ENCODE measurements around the gene IPO9.
"Not testable (repeated sequence)": the region's sequence is repeated elsewhere in the genome, so short reads cannot be mapped to it uniquely, and the experiment has no call there.

Gene IPO9

DNA sequence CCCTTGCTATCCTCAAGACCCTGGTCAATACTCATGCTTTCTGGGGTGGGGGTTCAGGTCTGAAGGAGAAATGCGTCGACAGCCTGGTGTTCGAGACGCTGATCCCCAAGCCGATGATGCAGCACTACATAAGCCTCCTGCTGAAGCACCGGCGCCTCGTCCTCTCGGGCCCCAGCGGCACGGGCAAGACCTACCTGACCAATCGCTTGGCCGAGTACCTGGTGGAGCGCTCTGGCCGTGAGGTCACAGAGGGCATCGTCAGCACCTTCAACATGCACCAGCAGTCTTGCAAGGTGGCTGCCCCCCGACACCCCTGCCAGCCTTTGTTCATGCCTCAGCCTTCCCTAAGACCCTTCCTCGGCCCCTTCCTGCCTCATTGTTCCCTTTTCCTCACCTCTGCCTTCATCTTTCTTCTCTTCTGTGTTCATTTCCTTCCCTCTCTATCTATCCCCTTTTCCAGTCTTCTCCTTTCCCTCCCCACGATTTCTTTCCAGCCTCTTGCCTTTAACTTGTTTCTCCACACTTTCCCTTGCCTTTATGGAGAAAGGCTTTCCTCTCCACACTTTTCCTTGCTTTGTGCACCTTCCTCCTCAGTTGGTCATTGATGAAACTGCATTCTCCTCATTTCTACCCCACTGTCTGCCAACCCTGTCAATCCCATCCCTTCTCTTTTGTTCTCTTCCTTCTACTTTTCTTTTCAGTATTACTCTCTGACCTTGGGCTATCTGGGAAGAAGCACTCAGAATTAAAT lies 18.3 kb upstream of the IPO9 start:
- DNase-seq (ENCODE audit: low read depth), result no peak

DNA sequence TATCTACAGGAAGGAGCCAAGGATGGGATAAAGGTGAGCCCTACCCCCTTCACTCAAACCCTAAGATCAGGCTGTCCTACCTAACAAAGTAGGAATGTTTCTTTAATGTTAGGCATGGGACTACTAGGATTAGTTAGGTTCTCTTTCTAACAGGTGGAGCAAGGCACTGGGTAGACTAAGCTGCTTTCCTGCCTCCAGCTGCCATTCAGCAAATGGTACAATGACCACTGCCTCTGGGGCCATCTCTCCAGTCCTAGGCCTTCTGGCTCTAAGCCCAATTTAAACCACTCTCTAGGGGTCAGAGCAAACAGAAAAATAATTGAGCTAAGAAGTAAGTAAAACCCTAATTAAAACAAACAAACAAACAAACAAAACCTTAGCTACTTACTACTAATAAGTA lies 15.7 kb upstream of the IPO9 start:
- DNase-seq (ENCODE audit: low read depth), result no peak

DNA sequence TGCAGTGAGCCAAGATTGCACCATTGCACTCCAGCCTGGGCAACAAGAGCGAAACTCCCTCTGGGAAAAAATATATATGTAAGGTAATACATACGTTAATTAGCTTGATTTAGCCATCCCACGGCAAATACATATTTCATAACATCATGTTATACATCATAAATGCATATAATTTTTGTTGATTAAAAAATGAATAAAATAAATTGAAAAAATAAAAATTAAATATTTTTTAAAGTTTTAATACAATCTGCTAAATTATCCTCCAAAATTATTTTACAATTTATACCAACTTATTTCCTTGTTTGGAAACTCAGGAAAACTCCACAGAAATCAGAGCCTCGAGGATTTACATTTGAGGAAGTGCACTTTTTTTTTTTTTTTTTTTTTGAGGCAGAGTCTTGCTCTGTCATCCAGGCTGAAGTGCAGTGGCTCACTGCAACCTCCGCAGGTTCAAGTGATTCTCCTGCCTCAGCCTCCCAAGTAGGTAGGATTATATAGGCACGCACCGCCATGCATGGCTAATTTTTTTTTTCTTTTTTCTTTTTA lies 12.6 kb upstream of the IPO9 start:
- no peak for DNase-seq (ENCODE audit: low read depth)

DNA sequence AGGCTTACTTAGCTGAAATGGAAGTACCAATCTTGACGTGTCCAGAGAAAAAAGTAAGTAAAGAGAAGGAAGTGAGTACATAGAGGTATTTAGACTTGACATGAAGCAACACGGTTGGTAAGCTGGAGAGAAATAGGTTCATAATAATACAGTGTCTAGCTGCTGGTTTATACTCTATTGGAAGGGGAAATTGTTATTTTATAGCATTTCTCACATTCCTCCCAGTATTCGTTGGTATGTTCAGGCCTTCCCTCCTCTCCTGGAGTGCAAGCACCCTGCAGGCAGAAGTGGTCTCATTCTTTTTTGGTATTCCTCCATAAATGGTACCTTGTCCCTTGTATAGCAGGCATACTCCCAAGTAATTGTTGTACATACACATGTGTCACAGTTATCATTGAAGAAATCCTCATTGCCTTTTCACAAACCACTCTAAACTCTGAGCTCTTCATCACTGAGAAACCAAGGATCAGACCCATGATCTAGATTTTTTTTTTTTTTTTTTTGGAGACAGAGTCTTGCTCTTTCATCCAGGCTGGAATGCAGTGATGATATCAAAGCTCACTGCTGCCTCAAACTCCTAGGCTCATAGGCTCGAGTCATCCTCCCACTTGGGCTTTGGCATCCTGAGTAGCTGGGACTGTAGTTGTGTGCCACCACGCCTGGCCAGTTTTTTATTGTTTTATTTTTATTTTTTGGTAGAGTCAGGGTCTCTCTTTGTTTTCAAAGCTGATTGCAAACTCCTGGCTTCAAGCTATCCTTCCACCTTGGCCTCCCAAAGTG lies 9.8 kb upstream of the IPO9 start:
- no peak for DNase-seq (ENCODE audit: low read depth)

DNA sequence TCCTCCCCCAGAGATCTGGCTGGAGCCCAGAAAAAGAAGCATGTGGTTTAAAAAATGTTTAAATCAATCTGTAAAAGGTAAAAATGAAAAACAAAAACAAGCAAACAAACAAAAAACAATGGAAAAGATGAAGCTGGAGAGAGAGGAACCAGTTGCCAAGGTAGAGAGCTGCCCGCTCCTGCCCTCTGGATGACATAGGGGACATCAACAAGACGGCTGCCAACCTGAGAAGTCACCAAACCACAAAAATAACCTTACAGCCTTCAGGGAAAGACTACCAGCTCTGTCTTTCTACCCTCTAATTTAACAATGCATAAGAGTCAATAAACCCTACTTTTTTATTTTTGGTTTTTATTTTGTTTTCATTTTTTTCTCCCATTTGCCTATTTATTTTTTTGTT lies 8.5 kb upstream of the IPO9 start:
- no peak for DNase-seq (ENCODE audit: low read depth)

DNA sequence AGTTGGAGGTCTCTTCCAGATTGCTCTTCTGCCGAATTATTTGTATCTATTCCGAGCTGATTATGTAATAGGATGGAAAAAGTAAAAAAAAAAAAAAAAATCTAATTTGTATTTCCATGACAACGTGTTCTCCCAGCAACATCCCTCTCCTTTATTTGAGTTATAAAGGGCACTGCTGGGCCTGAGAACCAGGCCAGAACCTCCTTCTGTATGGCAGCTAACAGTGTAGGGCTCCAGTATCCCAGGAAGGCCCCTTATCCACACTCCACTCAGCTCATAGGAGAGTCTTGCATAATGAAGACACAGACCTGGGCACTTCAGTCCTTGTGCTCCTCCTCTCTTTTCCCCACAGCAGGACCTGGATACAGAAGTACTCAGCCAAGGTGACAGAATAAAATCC lies 3.7 kb upstream of the IPO9 start:
- DNase-seq (ENCODE audit: low read depth), result no peak

DNA sequence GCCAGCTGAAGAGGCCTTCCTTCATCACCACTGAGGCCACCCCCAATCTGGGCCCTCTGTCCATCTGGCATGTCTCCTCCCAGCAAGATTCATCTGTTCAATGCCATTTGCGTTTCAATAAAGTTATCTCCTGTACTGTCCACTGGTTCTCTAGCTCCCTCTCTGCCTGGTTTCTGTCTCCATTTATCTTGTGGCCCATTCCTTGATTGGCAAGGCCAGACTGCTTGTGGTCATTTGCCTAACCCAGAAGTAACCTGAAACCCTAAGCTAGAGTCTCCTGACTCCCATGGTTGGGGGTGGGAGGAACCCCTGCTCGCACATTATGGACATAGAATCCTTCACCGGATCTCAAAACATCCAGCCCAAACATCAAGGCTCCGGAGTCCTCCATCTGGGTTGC lies 2.1 kb upstream of the IPO9 start:
- DNase-seq (ENCODE audit: low read depth), result no peak

DNA sequence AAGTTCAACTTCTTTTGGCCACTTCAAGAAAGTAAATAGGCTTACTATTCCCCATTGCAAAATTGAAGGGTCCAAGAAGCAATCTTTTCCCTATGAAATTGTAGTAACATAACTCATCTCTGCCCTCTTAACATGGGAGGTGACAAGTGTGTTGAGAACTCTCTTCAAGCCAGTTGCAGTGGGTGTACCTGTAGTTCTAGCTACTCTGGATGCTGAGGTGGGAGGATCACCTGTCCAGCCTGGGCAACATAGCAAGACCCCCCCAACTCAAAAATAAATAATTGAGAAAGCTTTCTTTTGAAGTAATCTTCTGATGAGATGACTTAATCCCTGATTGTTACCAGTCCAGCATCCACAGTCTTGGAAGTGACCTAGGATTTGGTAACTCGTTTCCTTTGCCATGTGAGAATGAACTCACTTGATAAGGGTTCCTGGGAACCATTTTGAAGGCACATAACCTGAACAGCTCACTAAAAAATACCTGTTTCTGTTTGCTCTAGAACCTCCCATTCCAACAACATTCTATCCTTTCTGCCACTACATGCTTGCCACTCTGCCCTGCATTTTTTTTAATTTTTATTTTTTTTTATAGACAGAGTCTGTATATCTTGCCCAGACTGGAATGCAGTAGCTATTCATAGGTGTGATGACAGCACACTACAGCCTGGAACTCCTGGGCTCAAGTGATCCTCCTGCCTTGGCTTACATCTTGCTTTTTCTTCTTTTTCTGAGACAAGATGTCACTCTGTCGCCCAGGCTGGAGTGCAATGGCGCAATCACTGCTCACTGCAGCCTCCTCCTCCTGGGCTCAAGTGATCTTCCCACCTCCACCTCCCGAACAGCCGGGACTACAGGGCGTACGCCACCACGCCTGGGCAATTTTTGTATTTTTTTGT lies 1.4 kb upstream of the IPO9 start:
- DNase-seq (ENCODE audit: low read depth), result no peak

DNA sequence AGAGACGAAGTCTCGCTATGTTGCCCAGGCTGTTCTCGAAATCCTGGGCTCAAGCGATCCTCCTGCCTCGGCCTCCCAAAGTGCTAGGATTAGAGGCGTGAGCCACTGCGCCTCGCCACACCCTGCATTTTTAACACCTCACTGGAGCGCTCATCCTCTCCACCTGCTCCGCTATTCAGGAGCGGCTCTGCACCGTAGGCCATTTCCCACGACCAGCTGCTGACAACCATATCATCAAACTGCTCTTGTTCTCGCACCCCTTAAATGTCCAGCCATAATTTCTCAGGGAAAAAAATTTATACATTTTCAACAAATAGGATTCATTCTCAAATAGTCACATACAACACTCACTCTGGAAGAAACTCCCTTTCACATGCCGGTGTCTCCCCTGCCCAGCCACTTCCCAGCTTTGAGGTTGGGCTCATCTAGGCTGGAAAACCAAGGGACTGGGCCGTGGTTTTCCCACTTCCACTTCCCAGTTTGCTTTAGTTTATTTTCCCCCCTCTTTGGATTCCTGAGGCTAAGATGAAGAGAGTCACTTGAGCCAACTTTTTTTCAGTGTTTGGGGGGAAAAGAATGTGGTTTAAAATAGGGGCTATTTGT lies 639 bp upstream of the IPO9 start:
- no peak for DNase-seq (ENCODE audit: low read depth)

DNA sequence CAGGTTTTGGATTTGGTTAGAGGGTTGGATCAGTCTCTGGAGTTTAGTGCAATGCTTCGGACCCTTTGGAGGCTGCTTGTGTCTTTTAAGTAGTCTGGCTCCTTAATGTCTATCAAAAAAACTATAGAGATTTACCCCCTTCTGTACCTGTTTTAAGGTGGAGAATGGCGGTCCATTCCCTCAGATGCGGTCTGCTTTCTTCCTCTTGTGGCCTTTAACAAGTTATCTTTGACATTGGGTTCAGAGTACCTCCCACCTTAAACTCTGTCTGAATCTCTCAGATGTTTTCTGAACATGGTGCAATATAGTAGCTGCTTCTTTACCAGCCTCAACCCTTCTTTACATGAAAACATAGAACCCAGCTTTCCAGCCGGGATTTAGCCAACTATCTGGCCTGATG lies 2.4 kb downstream of the IPO9 start:
- no peak for DNase-seq (ENCODE audit: low read depth)

DNA sequence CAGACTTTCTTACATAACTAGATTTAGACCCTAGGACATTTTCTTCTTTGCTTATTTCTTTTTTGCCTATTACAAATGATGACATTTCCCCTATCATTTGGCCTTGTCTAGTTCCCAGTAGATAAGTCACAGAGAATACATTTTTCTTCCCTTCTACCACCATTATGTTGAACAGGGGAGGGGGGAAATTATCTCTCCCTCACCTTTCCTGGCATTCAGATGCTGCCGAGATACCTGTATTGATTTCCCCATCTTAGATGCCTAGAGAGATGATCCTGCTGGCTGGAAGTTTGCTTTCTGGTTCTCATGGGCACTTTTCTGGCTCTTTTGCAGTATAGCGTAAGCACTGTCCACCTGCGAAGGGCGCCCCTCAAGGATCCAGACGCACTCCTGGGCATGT lies 5.7 kb downstream of the IPO9 start:
- no peak for DNase-seq (ENCODE audit: low read depth)

DNA sequence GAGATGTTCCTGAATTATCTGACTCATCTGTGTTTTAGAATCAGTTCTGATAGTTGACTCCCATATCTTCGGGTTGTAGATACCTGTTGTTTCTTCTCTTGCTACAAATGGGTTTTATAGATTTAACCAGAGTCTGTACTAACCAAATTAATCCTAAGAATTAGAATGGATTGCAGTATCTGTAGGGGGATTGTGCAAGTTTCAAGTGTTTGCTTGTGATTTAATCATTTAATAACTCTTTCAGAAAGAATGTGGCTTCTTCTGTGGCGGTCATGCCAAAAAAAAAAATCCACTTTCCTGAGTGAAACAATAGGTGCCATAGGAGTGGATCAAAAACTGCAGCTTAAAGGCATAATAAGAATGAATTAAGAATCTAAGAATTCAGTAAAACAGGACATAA lies 9.4 kb downstream of the IPO9 start:
- DNase-seq (ENCODE audit: low read depth), result no peak

DNA sequence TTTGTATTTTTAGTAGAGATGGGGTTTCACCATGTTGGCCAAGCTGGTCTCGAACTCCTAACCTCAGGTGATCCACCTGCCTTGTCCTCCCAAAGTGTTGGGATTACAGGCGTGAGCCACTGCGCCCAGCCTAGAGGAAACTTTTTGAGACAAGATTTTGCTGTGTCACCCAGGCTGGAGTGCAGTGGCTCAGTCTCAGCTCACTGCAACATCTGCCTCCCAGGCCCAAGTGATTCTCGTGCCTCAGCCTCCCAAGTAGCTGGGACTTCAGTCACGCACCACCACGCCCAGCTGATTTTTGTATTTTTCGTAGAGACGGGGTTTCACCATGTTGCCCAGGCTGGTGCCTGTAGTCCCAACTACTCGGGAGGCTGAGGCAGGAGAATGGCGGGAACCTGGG lies 10.1 kb downstream of the IPO9 start:
- not testable (repeated sequence) for DNase-seq (ENCODE audit: low read depth)

DNA sequence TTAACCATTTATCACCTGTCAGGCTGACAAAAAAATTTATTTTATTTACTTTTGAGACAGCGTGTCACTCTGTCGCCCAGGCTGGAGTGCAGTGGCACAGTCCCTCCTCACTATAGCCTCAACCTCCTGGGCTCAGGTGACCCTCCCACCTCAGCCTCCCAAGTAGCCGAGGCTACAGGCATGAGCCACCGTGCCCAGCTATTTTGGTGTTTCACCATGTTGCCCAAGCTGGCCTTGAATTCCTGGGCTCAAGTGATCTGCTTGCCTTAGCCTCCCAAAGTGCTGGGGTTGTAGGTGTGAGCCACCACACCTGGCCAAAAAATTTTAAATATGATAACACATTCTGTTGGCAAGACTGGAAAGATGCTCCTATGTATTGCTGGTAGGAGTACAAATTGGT lies 11.1 kb downstream of the IPO9 start:
- DNase-seq (ENCODE audit: low read depth), result no peak

DNA sequence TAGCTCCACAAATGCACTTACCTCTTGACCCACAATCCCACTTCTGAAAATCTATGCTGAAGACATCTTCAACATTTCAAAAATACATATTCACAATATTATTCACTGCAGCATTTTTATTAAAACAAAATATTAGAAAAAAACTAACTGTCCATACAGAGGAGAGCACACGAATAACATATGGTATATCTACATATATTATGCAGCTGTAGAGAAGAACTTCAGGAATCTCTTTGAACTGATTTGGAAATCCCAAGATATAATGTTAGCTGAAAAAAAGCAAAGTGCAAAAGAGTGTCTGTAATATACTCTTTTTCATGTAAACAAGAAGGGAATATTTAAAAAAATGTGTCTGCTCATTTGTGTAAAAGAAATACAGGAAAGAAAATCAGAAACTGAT lies 11.5 kb downstream of the IPO9 start:
- no peak for DNase-seq (ENCODE audit: low read depth)

DNA sequence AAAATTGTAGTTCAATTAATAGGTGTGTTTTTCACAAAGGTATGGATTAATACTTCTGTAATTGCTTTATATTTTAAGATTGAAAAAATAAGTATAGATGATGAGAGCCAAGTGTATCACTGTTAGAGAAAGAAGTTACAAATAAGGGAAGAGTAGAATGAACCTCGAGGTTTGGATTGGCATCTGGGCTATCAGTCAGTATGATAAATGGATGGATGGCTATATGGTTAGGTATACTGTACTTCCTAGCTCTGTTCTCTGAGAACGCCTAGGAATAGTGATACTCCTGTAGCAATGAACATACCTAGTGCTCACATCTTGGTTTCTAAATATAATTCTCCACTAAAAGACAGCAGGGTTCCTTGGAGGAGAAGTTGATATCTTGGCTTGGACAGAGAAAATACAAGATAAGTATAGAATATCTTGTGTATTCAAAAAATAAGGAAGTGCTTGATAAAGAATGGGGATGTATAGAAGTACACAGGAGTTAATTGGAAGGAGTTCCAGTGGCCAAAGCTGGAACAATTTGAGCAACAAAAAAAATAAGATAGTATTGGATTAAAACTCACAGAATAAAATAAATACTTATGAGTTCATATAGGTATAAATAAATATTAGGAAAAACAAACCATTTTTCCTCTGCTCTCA lies 12.4 kb downstream of the IPO9 start:
- DNase-seq (ENCODE audit: low read depth), result no peak

DNA sequence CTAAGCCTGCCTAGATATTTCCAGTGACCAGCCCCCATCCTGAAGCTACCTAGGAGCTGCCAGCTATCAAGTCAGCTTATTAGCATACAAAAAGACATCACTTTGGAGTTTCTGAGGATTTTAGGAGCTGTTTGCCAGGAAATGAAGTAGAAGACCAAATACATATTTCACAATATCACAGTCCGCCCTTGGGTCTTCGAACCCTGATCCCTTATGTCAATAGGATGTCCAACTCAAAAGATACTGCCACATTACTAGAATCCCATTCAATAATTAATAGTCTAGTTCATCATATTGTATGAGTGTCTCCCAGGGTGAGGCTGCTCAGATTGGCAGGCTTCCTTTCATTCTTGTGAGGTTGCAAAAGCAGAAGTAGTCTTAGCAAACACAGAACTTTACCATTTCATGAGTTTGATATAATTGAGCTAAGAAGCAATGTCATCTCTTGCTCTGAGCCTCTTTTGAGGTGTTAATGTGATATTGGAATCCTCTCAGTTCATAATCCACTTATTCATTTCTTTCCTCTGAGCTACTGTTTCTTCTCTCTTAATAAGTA lies 13.6 kb downstream of the IPO9 start:
- no peak for DNase-seq (ENCODE audit: low read depth)

DNA sequence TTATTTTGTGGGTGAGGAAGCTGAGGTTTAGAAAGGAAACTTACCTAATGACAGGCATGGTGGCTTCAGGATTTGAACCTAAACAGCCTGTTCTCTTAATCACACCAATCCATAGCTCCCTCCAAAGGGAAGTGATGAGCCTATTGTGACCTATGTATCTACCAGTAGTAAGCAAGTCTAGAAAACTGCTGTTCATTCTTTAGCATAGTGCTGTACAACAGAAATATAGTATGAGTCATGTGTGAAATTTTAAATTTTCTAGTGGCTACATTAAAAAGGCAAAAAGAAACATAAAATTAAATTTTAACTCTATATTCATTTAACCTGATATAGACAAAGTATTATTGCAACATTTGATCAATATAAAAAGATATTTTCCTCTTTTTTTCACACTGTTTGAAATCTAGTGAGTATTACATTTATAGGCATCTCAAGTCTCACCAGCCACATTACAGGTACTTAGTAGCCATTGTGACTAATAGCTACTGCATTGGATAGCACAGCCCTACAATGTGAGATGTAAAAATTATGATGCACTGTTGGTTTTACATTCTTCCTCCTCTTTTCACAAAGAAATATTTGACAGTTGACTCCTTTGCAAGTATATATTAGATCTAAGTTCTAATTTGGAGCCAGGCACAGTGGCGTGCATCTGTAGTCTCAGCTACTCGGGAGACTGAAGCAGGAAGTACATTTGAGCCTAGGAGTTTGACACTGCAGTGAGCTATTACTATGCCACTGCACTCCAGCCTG lies 16.6 kb downstream of the IPO9 start:
- DNase-seq (ENCODE audit: low read depth), result no peak

DNA sequence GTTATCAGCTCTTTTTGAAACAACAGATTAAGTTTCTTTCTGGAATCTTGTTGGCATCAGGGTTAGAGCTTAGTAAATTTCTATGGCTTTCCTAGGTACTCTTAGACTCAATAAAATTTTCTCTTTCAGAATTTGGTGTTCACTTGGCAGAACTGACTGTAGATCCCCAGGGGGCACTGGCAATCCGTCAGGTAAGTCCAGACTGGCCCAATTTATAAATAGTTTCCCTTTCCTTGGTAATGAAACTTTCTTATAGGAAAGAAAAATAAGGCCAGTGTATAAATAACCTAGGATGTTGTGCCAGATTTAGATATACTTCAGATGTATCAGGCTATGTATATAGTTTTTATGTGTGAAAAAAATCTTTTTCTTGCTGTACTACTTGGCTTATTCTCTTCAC lies 18.2 kb downstream of the IPO9 start:
- DNase-seq (ENCODE audit: low read depth), result no peak

DNA sequence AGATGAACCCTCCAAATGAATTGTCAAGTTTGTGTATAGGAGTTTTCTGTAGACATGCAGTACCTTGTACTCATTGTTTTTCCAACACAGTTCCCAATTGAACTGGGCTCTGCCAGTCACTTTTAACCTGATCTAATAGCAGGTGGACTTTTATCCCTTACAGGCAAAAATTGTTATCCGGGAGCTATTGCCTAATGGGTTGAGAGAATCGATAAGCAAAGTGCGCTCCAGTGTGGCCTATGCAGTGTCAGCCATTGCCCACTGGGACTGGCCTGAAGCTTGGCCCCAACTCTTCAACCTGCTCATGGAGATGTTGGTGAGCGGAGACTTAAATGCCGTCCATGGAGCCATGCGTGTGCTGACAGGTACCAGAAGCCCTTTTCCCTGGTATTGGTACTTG lies 19.3 kb downstream of the IPO9 start:
- no peak for DNase-seq (ENCODE audit: low read depth)
